Measurements from ENCODE around the gene TMEM8B. TPM values are rescaled to one million over a fixed set of nuclear protein-coding genes. Genes with fewer than 3 reads are reported as not detected.

TMEM8B gene
- total and polyA plus RNA-seq, 8 donors, result 4.9 to 17.2 (median 7.5) TPM

DNA sequence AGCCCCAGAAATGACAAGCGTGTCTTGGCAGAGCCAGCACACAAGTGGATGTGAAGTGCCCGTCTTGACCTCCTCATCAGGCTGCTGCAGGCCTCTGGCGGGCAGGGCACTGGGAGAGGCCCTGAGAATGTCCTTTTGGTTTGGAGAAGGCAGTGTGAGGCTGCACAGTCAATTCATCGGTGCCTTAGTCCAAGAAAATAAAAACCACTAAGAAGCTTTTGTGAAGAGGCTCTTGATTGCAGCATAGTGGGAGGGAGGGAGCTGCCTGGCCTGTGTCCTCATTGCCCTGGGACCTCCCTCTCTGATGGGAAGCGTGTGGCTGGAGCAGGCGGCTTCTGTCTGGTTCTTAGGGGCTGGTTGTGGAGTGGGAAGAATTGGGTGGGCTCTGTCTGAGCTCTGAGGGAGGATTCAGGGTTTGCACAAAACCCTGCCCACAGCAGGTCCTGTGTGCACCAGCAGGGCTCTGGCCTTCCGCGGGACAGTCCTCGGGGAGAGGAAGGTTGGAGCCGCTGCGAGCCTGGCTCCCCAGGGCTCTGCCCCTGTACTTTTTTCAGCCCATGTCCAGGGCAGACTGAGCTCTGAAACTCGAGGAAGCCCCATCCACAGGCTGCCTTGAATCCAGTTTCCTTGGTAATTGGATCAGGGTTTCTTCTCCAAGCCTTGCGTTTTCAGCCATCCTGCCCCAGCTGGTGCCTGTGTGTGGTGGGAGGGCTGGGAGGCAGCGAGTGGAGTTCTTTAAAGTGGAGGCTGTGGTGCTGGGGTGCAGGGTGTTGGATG, 78.1 kb downstream of the TMEM8B start:
- DNase-seq (peak in 2 of 6 donors; percentile 22 to 45), ATAC-seq (peak in 3 of 4 donors; percentile 23 to 38 (median 32)), FAIRE-seq (no peak)
- 70 to 72% methylated on average over 14 of the region's 14 CpGs for WGBS, 2 donors
- H3K4me3 ChIP-seq, result no peak overlapping the region
- intact Hi-C loops (cut with DNase I), result no loop called here
- H3K9me3 ChIP-seq, result no peaks in the 10 kb centered on the region
- TF ChIP-seq, protein P1, sequence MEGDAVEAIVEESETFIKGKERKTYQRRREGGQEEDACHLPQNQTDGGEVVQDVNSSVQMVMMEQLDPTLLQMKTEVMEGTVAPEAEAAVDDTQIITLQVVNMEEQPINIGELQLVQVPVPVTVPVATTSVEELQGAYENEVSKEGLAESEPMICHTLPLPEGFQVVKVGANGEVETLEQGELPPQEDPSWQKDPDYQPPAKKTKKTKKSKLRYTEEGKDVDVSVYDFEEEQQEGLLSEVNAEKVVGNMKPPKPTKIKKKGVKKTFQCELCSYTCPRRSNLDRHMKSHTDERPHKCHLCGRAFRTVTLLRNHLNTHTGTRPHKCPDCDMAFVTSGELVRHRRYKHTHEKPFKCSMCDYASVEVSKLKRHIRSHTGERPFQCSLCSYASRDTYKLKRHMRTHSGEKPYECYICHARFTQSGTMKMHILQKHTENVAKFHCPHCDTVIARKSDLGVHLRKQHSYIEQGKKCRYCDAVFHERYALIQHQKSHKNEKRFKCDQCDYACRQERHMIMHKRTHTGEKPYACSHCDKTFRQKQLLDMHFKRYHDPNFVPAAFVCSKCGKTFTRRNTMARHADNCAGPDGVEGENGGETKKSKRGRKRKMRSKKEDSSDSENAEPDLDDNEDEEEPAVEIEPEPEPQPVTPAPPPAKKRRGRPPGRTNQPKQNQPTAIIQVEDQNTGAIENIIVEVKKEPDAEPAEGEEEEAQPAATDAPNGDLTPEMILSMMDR (IDR thresholded peaks at IDR 0.05), result no peak
- H3K36me3 ChIP-seq, result no peaks in the 10 kb centered on the region
- H3K4me1 ChIP-seq, result peaks cover 6 to 14% (median 9%) of the 10 kb centered on the region in 3 donors
- H3K27ac ChIP-seq, result peak overlapping the region; percentile 51 to 78 (median 64)
- no peaks in the 10 kb centered on the region for H3K27me3 ChIP-seq

DNA sequence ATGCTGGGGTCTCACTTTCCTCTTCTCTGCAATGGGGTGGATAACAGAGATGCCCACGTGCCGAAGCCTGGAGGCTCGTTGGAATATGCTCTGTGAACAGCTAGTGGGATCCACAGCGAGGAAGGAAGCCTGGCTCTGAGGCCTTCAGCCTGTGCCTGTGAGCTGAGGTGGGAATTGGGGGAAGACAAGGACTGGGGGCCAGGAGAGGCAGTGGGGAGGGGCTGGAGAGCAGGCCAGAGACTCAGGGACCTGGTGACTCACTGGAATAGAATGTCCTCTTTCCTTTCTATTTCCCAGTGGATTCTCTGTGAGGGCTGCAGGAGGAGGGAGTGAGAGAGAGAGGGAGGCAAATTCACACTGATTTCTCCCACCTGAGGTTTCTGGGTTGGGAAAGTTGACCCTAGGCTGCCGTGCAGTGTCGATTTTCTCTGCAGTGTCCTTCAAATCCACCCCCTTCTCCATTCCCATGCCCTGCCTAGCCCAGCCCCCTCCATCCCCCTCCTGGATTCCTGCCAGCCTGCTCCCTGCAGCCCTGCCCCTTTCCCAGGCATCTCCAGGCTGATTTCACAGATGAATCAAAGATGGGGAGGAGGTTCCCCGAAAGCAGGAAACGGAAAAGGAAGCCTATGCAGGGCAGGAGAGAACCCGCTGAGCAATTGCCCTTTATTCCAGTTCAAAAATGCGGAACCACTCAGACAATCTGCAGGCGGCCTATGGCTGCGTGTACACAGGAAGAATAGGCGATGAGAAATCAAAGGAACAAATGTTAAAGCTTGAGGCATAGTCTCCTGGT, 78.9 kb downstream of the TMEM8B start:
- 50 to 59% methylated on average over 13 of the region's 13 CpGs for WGBS, 2 donors
- Histone ChIP-seq H3K9me3 (no peaks in the 10 kb centered on the region), H3K4me1 (peaks cover 6 to 14% (median 9%) of the 10 kb centered on the region in 3 donors), H3K27me3 (no peaks in the 10 kb centered on the region), H3K36me3 (no peaks in the 10 kb centered on the region), H3K27ac (peak overlapping the region; percentile 51 to 78 (median 64)), H3K4me3 (no peak overlapping the region)
- ATAC-seq (peak; percentile 43 to 67 (median 64)), FAIRE-seq (no peak), DNase-seq (peak in 5 of 6 donors; percentile 41 to 78 (median 54))
- intact Hi-C loops (cut with DNase I), result no loop called here
- TF ChIP-seq, protein P1 (IDR thresholded peaks at IDR 0.05), result no peak

DNA sequence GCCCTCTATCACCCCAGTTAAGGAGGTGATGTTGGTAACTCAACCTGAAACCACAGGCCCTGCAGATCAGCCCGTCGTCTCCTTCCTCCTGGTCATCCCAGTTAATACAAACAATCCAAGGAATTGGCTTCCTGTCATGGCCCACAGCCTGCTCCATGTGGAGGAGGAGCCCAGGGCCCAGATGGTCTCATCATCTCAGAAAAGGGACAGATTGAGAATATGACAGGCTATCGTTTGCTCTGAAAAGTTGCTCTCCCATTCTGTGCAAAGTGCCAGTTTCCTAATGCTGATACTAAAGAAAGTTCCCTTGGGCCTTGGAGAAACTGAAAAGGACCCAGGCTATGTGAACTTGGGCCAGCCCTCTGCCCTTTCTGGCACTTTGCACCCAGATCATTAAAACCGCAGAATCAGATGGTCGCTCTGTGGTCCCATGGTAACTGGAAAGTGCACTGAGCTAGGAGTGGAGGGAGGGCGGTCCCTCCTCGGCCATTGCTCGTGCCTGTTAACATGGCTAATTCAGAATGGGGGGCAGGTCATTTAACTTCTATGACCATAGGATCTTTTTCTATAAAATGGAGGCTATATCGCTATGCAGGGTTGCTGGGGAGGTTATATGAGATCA, 79.6 kb downstream of the TMEM8B start:
- Histone ChIP-seq H3K27me3 (no peaks in the 10 kb centered on the region), H3K36me3 (no peaks in the 10 kb centered on the region), H3K4me3 (no peak overlapping the region), H3K9me3 (no peaks in the 10 kb centered on the region), H3K27ac (peak overlapping the region; percentile 51 to 78 (median 64)), H3K4me1 (peaks cover 6 to 14% (median 9%) of the 10 kb centered on the region in 3 donors)
- ATAC-seq (no peak), DNase-seq (no peak), FAIRE-seq (no peak)
- TF ChIP-seq, protein P1 (IDR thresholded peaks at IDR 0.05), result no peak
- intact Hi-C loops (cut with DNase I), result no loop called here
- 78 to 80% methylated on average over 9 of the region's 9 CpGs for WGBS, 2 donors

DNA sequence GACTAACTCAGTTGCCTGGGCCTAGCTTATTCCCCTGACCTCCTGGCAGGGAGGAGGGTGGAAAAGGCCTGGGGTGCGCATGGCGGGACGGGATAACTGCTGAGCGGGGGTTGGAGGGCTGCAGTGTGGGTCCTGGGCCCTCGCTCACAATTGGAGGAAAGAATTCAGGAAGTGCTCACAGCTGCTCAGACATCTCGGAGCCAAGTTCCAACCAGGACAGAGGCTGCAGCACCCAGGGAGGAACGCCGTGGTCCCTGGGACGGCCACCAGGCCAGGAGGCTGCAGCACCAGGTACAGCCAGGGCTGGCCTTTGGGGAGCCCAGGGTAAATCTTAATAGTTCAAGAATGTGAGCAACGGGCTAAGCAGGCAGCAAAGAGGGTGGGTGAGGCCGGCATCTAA, 80.2 kb downstream of the TMEM8B start, which contains the start of gene SPAAR:
SPAAR (plus strand) TSS at position 217 of the 400 bp plus-strand sequence. CDS start 974 bp downstream, outside the sequence.
- peak in 1 of 6 donors; percentile 35 for DNase-seq
- peak within 1 kb of the TSS; percentile 51 to 78 (median 64) for H3K27ac ChIP-seq
- intact Hi-C loops (cut with DNase I), result no loop called here
- TF ChIP-seq, protein P1 (IDR thresholded peaks at IDR 0.05), result no peak
- no peaks in the 10 kb centered on the region for H3K9me3 ChIP-seq
- WGBS, 2 donors, result 77 to 88% methylated on average over 11 of the region's 11 CpGs
- peaks cover 6 to 14% (median 9%) of the 10 kb centered on the region in 3 donors for H3K4me1 ChIP-seq
- ATAC-seq, result no peak
- FAIRE-seq, result no peak
- no peaks in the 10 kb centered on the region for H3K36me3 ChIP-seq
- H3K27me3 ChIP-seq, result no peaks in the 10 kb centered on the region
- no peak within 1 kb of the TSS for H3K4me3 ChIP-seq

Measured in pancreas (tissue), 10 donors.